Ureter (tissue), 1 donor: Measurements from ENCODE around the gene LCP2. TPM values are rescaled to one million over a fixed set of nuclear protein-coding genes. Genes with fewer than 3 reads are reported as not detected.

Experiments
- DNase-seq: peaks from one replicate; pipeline ENCODE4 v3.0.0-alpha.2; 2020; ENCODE audit warnings: low spot score
- total RNA-seq: library from RNA; stranded (reverse); gene quantifications from one replicate; pipeline ENCODE4 v1.2.4, GENCODE V29; 2023
- donor health status: DM: yes; HTN: yes; CAD: no.

LCP2 gene
- total RNA-seq, 1 donor from 2014 or later: 21.7 TPM

DNA sequence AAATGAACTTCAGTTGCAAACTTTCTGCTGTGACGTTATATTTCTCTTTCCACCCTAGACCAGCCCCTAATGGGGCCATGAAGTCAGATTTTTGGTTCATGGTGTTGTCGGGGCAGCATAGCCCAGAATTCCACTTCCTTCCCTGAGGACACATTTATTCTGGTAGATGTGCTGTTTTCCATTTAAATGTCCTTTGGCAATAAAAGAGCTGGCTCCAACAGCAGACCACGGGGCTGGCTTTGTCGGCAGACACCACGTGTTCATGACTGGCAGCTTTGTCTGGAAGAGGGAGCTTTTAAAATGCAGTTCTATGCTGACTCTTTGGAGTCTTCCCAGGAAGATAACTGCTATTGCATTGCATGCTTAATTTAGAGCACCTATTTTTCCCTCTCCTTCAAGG, 17.6 kb upstream of the LCP2 start:
- DNase-seq: peak; percentile 62

- no peak for DNase-seq
Observed at GRCh38 chr5:170314541-170315095, 17.0 kb upstream of the LCP2 start.

DNA sequence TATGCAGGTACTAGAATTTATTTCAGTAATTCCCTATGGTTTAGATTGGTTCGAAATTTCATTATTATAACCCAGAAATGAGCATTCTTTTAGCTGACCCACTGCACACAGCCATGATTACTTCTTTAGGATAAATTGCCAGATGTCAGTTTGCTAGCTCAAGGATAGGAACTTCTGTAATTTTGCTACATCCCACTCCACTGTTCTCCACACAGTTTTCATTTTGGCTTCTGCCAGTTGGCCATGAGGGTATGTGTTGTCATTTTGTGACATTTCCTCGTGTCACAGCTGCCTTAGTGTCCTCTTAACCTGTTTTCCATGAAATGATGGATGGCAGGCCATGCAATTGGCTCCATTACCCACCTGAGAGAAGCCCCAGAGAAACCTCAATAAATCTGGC, 16.2 kb upstream of the LCP2 start:
- DNase-seq: no peak

DNA sequence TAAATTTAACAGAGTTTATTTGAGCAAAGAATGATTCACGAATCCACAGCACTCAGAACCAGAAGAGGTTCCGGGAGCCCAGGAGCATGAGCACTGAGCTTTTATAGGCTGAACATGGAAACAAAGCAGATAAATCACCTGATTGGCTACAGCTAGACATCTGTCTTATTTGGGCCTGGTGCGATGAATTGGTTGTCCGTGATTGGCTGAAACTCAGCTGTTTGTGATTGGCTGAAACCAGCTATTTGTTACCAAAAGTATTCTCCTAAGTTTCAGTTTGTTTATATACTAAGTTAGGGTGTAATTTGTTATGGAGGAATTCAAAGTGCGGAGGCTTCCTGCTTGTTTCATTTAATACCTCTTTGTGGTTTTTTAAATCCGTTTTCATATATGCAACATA, 15.8 kb upstream of the LCP2 start:
- DNase-seq: no peak

DNA sequence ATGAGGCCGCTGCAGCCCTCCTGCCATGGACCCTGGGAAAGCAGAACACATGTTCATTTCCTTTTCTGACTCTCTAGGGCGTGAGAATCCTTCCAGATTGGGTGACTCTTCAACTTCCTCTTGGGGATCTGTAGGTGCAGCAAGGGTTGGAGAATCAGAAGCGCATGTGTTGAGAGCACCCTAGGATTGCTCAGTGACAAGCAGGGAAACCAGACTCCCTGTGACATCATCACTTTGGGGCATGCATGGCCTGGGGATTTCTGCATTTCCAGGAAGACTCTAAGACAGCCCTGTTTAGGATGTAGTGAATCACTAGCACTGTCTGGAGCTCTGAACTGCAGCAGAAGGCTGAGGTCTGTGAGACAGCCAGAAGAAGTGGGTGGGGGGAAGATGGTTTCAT, 15.1 kb upstream of the LCP2 start:
- no peak for DNase-seq

GRCh38 chr5:170312301-170312595, 14.7 kb upstream of the LCP2 start:
- DNase-seq: no peak

GRCh38 chr5:170311511-170312300, 14.1 kb upstream of the LCP2 start:
- DNase-seq: no peak

- no peak for DNase-seq
Observed at GRCh38 chr5:170310256-170310926, 12.8 kb upstream of the LCP2 start.

DNA sequence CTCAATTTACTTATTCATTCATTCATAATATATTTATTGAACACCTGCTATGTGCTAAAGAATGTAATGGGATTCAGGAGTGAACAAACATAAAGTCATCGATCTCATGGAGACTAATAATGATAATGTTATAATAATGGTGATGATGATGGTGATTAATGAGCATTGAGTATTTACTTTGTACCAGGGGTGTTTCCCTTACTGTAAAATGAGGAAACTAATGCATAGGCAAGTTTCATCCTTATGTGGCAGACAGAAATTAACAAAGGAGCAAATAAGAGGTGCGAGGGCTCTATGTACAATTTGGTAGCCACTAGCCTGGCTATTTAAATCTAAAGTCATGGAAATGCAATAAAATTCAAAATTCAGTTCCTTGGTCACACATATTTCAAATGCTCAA, 11.1 kb upstream of the LCP2 start:
- DNase-seq: no peak

- peak; percentile 82 for DNase-seq
Observed at GRCh38 chr5:170307575-170308465, 10.2 kb upstream of the LCP2 start.

DNA sequence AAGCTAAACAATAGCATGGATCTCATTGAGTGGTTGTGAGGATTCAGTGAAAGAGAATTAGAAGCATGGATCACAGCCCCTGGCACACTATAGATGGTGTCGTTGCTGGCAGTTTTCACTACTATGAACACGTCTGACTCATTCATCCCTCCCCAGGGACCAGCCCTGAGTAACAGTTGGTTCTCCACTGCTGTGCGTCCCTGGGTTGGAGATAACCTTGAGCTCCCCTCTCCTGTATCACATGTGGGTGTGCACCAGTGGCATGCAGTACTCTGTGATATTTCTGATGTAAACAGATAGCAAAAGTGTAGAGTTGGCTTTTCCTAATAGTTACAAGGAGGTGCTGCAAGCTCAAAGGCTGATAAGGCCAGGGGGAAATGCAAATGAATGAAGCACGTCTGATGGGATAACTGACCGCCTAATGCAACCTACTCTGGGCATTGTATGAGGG, 8.8 kb upstream of the LCP2 start:
- DNase-seq: no peak

GRCh38 chr5:170305646-170306025, 8.1 kb upstream of the LCP2 start:
- DNase-seq: no peak

DNA sequence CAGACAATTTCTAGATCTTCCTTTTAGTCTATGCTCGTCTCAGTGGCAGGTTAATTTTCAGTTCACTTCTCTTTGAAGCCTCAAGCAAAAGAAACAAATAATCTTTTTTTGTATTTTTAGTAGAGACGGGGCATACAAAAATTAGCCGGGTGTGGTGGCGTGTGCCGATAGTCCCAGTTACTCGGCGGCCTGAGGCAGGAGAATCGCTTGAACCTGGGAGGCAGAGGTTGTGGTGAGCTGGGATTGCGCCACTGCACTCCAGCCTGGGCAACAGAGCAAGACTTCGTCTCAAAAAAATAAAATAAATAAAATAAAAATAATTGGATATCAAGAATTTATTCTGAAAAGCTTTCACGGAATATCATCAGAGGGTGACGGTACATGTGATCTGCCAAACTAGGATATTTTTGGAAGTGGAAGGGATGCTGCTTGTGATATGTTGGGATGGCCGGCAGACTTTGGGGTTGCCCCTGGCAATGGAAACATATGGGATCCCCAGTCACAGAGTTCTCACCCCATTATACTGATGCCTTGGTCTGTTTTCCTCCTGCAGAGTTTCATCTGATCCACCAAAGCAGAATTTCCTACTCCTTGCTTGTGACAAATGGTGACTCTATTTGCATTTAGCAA, 7.6 kb upstream of the LCP2 start:
- no peak for DNase-seq

DNA sequence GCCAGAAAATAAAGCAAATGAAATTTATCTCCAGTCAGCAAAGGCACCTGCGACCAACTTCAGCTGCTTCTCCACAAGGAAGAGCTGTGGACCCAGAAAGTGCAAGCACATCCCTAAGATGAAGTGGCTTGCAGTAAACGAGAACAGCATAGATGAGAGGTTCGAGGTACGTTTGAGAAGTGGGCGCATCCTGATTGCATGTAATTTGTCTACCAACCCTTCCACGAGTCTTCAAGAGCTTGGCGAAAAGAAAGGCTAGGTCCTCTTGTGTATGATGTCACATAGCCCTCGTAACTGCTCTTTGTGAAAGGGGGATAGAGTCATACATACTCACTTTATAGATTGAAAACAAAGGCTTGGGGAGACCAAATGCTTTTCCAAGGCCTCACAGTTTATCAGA, 6.0 kb upstream of the LCP2 start:
- no peak for DNase-seq

DNA sequence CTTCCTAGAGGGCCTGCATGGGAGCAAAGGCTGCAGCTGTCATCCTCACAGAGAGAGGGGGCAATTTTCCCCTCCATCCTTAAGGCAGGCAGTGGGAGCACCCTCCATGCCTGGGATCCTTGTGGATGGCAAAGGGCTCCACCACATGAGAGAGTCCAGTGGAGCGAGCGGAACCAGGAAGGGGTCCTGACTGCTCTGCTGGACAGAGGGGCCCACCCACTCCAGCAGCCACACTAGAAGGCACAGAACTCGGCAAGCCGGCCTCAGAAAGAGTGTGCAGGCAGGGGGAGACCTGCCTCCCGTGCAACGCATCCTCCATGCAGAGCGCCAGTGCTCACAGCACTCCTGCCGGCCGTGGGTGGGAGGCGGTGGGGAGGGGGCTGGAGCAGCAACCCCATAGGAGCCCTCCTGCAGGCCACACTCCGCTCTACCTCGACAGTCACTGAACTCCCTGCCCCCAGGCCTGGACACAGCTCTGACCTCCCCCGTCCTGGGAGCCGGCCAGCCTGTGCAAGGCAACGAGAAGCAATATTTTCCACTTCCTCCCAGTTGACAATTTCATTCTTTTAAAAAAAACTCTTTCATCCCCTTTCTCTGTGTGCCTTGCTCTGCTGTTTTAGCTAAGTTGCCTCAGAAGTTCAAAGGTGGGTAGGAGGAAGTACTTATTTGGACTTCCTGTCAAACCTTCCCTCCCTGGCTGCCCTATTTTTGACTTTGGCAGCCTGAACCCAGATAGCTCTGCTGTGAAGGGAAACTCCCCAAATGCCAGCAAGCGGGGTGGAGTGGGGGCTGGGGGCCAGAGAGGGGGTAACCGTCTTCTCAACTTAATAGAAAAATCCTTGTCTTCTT, 5.3 kb upstream of the LCP2 start:
- DNase-seq: no peak

DNA sequence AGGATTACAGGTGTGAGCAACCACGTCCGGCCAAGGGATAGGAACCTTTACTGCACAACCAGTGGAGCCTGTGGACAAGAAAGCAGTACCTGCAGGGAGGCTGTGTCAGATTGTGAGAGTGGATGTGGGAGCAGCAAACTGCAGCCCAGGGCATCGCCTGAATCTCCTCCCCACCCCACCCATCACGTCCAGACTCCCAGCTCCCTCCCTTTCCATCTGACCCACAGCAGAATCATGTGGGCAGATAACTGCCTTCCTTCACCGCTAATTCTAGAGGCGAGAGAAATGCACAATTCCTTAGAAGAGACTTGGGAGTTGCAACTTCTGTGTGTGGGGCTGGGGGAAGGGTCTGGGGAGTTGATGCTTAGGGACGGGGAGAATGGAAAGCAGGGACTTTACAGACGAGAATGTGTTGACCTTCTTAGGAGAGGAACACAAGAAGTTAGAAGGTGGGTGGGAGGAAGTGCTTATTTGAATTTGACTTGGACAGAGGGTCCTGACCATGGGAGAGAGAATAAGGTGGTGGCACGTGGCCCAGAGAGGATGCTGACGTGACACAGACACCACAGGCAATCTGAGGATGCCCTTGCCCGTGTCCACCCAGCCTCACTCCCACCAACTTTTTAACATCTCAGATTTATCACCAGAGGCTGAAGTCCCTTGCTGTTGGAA, 4.5 kb upstream of the LCP2 start:
- DNase-seq: no peak

- no peak for DNase-seq
Observed at GRCh38 chr5:170301149-170301548, 3.6 kb upstream of the LCP2 start.

GRCh38 chr5:170300361-170301013, 2.9 kb upstream of the LCP2 start:
- DNase-seq: no peak

DNA sequence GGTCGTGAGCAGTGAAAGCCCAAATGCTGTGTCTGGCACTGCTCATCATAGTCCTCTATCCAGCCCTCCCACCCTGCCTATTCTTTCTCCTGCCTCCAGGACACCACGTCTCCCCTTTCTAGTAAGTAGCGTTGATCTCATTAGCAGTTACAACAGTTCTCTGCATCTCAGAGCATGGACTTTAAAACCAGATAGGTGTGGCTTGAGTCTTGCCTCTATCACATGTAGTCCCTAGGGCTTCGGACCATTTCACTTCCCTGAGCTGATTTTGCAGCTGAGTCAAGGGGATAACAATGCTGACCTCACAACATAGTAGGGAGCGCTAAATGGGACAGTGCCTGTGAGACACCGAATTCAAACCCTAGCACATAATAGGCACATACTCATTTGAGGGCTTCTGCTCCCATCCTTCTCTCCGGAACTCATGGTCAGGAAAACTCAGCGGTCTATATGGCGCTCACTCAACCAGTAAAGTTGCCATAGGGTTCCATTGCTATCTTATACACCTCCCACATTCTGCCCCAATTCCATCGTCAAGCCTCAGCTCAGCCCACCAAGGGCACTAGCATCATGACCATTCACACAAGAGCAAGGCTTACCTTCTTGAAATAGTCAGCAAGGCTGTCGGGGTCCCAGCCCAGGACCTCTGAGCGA, 515 bp downstream of the LCP2 start:
- no peak for DNase-seq
